ENCODE results near the gene TMED7.

DNA sequence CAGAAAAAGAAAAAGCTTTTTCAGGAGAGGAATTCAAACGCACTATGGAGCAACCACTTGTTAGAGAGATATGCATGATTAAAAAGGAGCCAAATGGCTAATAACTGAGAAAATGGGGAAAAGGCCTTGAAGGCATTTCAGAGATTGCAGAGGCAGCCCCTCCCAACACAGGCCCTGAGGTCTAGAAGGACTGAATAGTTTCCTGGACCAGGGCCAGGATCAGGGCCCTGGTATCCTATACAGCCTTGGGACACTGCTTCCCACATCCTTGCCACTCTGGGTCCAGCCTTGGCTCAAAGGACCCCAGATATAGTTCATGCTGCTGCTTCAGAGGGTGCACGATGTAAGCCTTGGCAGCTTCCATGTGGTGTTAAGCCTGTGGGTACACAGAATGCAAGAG lies 60.6 kb downstream of the TMED7 start:
- TF ChIP-seq, protein P1, sequence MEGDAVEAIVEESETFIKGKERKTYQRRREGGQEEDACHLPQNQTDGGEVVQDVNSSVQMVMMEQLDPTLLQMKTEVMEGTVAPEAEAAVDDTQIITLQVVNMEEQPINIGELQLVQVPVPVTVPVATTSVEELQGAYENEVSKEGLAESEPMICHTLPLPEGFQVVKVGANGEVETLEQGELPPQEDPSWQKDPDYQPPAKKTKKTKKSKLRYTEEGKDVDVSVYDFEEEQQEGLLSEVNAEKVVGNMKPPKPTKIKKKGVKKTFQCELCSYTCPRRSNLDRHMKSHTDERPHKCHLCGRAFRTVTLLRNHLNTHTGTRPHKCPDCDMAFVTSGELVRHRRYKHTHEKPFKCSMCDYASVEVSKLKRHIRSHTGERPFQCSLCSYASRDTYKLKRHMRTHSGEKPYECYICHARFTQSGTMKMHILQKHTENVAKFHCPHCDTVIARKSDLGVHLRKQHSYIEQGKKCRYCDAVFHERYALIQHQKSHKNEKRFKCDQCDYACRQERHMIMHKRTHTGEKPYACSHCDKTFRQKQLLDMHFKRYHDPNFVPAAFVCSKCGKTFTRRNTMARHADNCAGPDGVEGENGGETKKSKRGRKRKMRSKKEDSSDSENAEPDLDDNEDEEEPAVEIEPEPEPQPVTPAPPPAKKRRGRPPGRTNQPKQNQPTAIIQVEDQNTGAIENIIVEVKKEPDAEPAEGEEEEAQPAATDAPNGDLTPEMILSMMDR (IDR thresholded peaks at IDR 0.05; ENCODE audit: control extremely low read depth in 1 of 3, insufficient read depth in 1 of 3, low read depth in 1 of 3, low read length in 3 of 3) = no peak
- TF ChIP-seq NRF1 (IDR thresholded peaks at IDR 0.05; ENCODE audit: low read depth, low read length) (no peak), RBBP5 (IDR thresholded peaks at IDR 0.05; ENCODE audit: borderline replicate concordance, low read depth, low read length) (no peak), POLR2A (IDR thresholded peaks at IDR 0.05; ENCODE audit: control extremely low read depth in 1 of 2, low read depth in 2 of 2, low read length in 2 of 2) (no peak), BRCA1 (IDR thresholded peaks at IDR 0.05; ENCODE audit: low read depth, low read length) (no peak), ZNF274 (IDR thresholded peaks at IDR 0.05; ENCODE audit: borderline replicate concordance, extremely low read depth, low read length) (no peak), CBX5 (IDR thresholded peaks at IDR 0.05; ENCODE audit: low read depth, low read length) (no peak), GABPA (IDR thresholded peaks at IDR 0.05; ENCODE audit: borderline replicate concordance, insufficient read depth, low read length) (no peak), EZH2 (IDR thresholded peaks at IDR 0.05; ENCODE audit: low read depth, low read length, severe bottlenecking) (no peak), CREB1 (IDR thresholded peaks at IDR 0.05) (no peak)
